Gastroesophageal sphincter (tissue), 3 donors: ENCODE measurements around the gene LIPC.

Experiments
- CTCF ChIP-seq, 4 experiments: fragments of 200-600 bp in 2 of 4; fragments of 450-650 bp in 2 of 4; sonication (generic) in 1 of 4; IDR thresholded peaks; one replicate each; pipeline ENCODE4 v1.5.1; 2017 to 2019; ENCODE audit warnings: antibody characterized with exemption in 4 of 4, mild to moderate bottlenecking in 2 of 4, moderate library complexity in 2 of 4
- EP300 ChIP-seq: sonication (generic); formaldehyde crosslinking; IDR thresholded peaks from one replicate; pipeline ENCODE4 v1.6.1; 2017; ENCODE audit warnings: antibody characterized with exemption, mild to moderate bottlenecking
- POLR2A ChIP-seq, 2 donors: fragments of 450-650 bp; IDR thresholded peaks; one replicate each; pipeline ENCODE4 v1.6.1; 2017; ENCODE audit warnings: antibody characterized with exemption in 2 of 2, mild to moderate bottlenecking in 2 of 2, moderate library complexity in 1 of 2
- POLR2AphosphoS5 ChIP-seq: sonication (generic); formaldehyde crosslinking; IDR thresholded peaks from one replicate; pipeline ENCODE4 v1.6.1; 2017; ENCODE audit warnings: antibody characterized with exemption

GRCh38 chr15:58463815-58464650 is 32.2 kb downstream of the LIPC start:
- TF ChIP-seq CTCF (IDR thresholded peaks at IDR 0.05) = no peak
- TF ChIP-seq POLR2A (IDR thresholded peaks at IDR 0.05) = no peak
- no peak for TF ChIP-seq EP300
- TF ChIP-seq POLR2AphosphoS5 = no peak
